Stimulated activated naive CD4-positive, alpha-beta T cell treated with Interleukin-2 at 50 U/mL for 16 hours (primary cell): Measurements from ENCODE around the gene CUEDC1.
"Not testable (repeated sequence)": the region's sequence is repeated elsewhere in the genome, so short reads cannot be mapped to it uniquely, and the experiment has no call there.

Experiments used
- DNase-seq: peaks from one replicate; lab custom pipeline; 2025; lab: John Stamatoyannopoulos, UW

The CUEDC1 gene

DNA sequence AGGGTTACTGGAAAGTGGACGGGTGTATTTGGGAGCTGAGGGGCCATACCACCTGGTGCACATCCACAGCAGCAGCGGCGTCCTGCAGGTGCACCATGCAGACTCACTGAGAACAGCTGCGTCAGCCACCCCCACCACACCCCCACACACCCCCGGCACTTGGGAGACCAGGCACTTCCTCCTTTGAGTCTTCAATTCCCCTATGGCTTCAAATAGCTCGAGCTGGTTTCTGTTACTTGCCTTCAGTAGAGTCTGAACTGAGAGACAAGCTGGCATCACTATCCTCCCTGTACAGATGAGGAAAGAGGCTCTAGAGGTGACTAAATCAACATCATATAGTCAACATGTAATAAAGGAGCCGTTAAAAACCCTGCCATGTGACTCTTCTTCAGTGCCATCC is 15.4 kb downstream of the CUEDC1 start:
- no peak for DNase-seq

DNA sequence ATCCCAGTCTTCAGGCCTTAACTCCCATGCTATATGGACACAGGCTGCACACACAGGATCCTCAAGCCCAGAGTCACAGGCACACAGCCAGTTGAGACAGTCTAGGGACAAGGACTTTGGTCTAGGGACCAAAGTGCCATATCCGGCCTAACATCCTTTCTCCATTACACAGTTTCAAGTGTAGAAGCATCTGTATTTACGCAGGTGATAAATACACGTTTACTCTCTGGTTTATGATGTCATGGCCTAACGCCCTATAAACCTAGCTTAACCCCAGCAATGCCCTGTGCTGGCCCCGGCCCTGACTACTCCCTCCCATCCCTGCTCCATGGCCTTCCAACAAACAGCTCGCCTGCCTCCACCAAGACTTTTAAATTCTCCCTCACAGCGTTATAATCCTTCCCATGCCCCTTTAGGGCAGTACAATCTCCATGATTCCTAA is 17.1 kb downstream of the CUEDC1 start:
- no peak for DNase-seq

DNA sequence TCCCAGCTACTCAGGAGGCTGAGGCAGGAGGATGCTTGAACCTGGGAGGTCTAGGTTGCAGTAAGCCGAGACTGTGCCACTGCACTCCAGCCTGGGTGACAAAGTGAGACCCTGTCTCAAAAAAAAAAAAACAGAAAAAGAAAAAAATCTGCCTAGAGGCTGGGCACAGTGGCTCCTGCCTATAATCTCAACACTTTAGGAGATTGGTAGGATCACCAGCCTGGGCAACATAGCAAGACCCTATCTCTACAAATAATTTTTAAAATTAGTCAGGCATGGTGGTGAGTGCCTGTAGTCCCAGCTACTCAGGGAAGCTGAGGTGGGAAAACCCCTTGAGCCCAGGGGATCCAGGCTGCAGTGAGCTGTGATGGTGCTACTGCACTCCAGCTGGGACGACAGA is 17.7 kb downstream of the CUEDC1 start:
- DNase-seq, result no peak

DNA sequence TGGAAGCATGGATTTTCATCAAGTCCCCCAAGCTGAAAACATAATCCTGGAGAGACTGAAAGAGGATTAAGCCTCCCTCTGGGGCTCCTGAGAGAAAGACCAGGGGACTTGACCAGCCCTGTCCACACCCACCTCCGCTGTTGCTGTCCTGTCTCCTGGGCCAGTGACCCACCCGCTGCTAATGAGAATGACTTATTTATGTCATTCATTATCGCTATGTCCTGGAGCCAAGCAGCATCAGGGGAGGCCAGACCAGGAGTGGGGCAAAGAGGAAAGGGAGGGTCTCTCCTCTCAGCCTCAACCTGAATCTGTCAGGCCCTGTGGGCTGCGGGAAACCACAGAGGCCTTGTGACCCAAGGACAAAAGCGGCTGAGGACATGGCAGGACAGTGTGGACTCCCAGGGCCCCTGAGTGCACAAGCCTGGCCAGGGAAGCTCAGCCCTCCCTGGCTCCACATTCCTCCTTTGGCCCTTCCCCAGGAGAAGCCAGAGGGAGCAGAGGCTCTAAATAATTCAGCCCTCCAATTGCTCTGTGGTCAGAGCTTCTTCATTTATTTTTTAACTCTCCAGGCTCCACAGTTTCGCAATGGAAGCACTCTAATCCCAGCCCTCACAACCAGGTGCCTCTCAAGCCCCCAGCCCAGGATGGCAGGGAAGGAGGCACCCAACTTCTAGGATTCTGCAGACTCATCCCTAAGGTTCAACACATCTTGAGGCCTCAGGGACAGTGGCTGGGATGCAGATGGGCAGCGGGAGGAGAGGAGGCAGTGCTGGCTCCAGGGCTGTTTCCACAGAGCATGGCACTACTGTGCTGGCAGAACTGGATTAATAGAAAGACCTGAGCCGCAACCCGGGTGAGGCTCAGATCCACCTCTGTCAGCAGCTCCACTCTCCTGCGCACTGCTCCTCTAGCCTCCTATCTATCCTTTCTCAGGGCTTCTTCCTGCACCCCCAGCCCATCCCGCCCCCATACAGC is 19.1 kb downstream of the CUEDC1 start:
- no peak for DNase-seq

DNA sequence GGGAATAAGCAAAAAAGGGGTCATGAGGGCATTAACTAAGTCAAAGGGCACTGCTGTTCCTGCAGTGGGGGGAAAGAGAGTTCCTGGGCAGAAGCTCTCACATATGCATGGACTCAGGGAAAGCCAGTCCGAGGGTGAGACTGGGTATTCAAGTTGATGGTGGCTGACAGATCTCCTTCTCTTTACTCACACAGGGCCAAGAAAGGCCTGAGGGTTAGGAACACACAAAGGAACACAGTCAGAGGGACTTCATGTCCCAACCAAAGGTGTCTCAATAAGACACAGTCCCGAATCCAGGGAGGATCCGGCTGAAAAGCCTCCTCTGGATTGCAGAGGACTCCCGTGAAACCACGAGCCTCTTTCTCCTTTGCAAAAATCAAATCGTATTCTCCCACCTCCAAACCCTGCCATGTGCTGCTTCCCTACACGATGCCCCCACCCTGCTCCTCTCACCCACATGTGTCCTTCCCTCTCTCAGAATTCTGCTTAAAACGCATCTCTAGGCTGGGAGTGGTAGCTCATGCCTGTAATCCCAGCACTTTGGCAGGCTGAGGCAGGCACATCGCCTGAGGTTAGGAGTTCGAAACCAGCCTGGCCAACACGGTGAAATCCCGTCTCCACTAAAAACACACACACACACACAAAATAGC is 23.6 kb downstream of the CUEDC1 start:
- no peak for DNase-seq

DNA sequence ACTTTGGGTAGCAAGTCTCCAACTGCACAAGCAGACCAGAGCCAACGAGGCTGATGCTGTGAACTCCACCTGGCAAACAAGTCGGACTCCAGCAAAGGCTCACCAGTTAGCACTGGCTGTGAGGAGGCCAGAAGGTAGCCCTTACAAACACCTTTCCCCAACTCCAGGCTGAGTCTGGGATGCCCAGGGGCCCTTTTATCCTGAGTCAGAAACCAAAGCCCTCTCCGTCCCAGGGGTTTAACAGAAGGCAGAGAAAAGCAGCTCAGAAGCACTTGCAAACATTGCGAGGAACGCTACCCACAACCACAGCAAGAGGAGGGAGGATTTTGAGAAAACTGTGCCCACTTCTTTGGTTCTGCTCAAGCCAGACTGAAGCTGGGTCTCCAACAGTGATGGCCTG is 25.0 kb downstream of the CUEDC1 start:
- no peak for DNase-seq

DNA sequence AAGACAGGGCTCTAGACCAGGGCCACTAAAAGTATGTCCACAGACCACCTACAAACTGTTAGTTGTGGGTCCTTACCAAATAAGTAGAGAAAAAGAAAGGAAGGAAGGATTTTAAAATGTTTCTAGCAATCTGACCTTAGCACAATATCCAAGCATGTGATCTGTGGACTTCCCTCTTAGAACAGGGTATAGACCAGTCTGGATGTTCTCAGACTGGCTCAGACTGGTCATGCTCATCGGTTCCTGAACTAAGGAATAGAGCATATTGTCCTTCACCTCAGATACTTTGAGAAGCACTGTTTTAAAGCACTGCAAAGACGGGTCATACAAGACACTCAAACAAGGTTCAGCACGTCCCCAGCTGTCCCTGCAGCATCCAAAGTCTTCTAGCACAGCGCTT is 25.8 kb downstream of the CUEDC1 start:
- no peak for DNase-seq

DNA sequence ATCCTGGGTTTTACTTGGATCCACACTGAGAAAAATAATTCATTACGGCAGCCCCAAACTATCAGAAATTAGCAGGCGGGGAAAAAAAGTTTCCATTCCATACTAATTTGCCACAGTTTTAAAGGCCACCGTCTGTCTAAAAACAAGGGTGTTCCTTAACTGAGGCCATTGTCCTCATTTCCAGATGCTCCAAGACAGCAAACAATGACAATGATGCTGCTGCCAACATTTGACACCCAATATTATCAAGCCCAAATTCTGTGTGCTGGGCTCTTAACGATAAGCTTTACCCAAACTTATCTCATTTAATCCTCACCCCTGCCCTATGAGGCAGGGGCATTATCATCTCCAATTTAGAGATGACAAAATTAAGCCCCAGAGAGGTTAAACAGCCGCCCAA is 26.3 kb downstream of the CUEDC1 start:
- DNase-seq, result no peak

DNA sequence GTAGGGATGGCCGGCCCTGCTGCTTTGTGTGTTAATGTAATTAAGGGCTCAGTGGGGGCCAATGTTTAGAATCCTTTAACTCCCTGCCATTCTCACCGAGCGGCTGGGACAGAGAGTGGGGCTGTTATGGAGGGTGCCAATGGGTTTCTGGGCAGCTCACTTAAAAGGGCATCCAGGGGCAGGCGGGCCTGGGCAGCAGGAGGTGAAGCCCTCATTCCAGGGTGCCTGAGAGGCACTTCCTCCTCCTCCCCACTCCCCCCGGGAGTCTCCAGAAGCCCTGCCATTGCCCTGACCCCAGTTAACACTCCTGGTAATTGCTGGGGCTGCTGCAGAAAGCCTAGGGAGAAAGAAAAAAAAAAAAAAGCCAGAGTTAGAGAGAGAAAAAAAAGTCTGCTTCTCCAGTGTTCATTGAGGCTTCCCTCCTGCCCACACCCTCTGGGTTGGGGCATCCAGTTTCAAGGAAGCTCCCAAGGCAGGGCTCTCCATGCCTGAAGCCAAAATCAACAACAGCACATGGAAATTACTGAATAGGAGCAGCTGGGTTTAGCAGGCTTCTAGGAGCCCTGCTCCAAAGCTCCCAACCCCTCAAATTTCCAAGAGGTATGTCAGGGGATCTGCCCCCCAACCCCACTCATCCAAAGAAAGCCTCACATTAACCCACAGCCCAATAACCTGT is 28.0 kb downstream of the CUEDC1 start:
- DNase-seq, result no peak

DNA sequence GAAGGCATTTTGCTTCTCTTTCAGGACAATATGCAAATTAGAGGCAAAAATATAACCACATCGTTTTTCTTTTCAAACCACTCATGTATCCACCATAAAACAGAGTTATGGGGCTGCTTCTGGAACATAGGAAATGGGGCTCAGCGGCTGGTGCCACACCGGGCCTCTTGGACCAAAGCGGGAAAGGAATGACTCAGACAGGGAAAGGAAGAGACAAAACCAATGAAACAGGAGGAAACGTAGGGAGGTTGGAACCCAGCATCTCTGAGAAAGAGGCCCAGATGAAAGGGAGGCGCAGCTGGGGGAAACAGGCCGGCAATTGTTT is 28.5 kb downstream of the CUEDC1 start:
- no peak for DNase-seq

DNA sequence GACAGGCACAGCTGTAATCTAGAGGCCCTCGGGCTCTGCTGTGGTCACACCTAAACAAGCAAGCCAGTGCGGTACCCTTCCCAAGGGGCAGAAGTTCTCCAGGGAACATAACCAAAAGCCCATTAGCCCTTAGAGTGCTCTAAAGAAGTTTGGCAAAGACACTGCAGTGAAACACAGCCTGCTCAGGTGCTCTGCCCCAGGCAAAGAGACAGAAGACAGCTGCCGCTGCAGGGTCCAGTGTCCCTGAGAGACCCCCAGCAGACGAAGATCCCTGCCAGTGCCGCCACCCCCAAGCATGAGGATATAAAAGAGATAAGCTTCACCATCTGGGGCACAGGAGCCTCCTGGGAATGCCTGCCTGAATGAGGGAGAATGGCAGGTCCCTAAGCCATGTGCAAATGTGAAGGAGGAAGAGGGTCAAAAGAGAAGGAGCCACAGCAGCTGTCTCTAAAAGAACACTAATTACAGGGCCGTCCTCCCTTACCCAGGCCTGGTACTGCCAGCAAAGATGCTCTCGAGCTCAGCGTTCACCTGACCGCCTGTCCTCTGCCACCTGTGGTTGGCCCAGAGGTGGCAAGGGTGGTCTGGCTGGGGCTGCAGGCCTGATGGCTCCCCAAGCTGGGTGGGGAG is 29.7 kb downstream of the CUEDC1 start:
- no peak for DNase-seq

DNA sequence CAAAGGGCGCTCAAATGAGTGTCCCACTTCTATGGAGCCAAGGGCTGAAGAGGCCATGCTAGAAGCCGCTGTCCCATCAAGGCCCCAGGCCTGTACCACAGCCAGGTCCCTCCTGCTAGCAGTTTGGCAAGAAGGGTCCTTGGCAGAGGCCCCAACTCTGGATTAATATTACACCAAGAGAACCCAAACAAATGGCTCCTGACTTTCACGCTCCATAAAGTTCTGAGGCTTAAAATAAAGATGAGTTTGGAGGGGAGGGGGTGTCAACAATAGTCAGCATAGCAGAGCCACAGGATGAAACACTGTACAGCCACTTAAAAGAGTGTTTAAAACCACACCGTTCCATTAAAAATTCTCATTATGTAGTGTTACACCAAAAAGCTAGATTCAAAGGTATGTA is 30.5 kb downstream of the CUEDC1 start:
- no peak for DNase-seq

DNA sequence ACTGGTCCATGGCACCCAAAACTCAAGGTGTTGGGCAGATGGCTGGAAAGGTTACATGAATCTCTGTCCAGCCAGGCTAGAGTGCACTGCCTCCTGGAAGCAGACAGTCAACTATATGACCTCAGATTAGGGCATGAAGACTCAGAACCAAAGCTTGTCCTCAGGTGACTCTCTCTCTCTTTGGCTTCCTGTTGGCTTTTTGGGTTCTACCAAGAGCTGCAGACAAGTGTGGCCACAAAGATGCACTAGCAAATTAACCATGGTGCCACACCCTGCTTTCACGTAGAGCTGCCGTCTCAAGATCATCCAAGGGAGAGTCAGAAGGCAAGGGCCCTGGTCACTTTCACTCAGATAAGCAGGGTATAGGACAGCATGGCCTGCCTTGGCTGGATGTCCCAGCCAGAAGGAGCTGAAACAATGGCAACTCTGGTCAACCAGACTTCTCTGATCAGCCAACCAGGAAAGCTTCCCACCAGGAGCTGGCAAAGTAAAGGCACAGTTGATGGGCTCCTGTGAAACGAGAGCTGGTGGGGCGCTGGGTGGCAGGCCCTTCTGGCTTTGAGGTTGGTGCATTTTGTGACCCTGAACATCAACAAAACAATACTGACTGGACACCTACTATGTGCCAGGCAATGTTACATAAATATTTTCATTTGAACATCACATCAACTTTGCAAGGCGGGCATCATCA is 31.9 kb downstream of the CUEDC1 start:
- DNase-seq, result no peak

DNA sequence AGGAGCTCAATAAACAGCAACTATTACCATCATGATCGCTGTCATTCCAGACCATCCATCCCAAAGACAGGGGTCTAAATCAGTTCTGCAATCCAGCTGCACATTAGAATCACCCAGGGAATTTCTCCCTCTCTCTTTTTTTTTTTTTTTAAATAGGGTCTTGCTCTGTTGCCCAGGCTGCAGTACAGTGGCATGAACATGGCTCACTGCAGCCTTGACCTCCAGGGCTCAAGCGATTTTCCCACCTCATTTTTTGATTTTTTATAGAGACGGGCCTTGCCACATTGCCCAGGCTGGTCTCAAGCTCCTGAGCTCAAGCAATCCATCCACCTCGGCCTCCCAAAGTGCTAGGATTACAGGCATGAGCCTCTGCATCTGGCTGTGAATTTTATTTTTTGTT is 32.5 kb downstream of the CUEDC1 start:
- DNase-seq, result not testable (repeated sequence)

DNA sequence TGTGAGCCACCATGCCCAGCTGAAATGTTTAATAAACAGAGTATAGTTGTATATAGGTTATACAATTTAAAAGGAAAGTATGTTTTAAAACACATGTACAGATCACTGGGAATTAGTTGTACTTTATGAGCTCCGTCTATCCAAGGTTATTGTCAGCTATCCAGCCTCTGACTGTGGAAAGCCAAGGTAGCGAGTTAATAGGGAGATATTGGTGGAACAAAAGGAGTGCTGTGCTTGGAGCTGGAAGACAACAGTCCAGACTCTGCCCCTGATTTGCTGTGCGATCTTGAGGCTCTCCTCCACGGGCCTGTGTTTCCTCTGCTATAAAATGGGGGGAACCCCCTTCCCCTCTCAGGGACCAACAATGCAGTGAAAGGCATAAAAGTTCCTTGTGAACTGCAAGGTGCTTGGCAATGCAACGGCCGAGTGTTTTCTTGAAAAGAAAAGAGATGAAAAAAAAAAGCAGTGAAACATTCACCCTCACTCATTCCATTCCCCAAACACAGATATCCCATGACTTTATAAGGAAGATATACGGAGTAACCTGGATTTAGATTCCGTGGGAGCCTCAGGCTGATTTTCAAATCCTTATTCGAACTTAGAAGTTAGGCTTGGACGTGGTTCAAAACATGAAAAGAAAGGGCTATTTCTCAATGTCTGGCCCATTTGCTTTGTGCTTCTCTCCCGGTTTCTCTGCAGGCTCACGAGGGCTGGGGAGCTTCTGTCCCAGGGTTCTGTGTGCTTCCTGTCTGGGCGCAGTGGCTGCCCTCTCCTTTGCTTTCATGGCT is 34.1 kb downstream of the CUEDC1 start:
- no peak for DNase-seq

DNA sequence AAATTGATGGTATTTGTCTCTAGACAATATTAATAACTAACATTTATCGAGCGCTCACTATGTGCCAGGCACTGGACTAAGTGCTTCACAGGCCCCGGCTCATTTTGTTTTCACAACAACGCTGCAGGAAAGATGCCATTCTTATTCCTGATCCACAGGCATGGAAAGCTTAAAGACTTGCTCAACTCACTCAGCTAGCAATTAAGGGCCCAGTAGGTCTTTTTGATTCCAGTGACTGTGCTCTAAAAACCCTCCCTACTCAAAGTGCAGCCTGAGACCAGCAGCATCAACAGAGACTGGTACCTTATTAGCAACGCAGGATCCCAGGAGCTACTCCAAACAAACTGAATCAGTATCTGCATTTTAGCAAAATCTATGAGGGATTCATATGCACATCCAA is 35.3 kb downstream of the CUEDC1 start:
- no peak for DNase-seq

DNA sequence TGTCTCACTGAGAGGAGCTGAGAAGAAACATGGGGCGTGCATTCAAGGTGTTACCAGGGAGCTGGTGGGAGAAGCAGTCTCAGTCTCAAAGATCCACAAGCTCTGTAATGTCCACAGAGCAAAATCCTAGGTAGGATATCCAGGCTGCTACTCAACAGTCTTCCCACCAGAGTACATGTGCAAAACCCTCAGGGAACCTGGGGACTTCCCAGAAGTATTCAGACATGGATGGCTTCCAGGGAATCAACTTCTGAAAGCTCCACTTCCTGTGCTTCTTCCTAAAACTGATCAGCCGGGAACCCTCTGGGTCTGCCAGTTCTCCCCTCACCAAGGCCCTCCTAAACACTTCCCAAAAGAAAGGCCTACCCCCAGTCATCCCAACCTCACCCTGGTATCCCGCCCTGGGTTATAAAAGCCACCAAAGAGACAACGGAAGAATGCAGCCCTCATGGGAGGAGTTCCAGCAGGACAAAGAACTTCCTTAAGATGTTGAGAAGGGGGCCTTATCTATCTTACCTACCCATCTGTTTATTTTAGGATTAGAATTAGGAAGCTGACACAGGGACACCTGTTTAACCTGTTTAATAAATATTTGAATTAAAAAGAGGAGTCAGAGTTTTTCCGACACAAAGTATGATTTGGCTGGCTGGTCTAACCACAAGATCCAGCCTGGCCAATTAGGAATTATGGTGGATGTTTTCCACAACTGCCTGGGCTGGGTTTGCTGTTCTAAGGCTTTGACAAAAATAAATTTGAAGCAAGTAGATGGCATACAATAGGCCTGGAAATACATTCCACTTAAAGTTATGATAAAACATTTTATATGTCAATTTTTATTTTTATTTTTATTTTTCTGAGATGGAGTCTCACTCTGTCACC is 37.0 kb downstream of the CUEDC1 start:
- no peak for DNase-seq

DNA sequence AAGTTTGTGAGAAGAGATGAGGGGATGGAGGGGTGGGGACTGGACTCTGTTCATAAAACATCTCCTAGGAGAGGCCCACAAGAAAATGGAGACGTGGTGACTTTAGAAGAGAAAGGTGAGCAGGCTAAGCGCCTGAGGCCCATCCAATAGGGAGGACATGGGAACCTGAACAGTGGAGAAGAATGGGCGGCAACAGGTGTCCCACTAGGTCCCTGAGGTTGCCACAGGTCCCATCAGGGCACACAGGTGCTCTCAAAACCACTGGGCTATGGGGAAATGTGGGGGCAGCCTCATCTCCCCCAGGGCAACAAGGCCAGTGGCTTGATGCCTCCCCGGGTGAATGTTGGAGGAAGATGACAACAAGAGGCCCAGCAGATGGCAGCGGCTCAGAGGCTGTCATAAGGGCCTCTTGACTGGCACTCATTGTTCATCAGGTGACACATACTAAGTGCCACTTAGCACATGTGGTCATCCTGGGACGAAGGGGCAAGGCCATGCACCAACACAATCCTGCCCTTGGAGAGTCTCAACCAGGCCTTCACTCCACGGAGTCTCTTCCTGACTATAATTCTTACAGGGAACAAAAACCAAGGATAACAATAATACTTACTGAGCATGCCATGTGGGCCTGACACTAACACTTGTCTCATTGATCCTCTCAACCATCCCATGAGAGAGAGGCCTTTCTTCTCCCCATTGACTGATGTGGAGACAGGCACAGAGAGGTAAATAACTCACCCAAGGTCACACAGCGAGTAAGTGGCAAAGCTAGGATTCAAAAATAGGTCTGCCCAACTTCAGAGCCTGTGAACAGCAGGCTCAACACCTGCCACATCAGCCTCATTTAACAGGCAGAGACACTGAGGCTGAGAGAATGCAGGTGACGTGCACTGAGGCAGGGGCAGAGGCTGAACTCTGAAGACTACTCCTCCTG is 38.0 kb downstream of the CUEDC1 start:
- no peak for DNase-seq
